Measurements from ENCODE around the gene UCN2.

- TF ChIP-seq CTCF (IDR thresholded peaks at IDR 0.05): no peak
- TF ChIP-seq EP300 (IDR thresholded peaks at IDR 0.05): no peak
- TF ChIP-seq POLR2AphosphoS5 (IDR thresholded peaks at IDR 0.05): no peak
Observed at GRCh38 chr3:48532271-48532976, 31.2 kb downstream of the UCN2 start.

All from gastroesophageal sphincter (tissue), 3 donors.